Cerebellar nuclear complex (tissue), 1 donor: ENCODE data around the gene C4orf51.
A peak's percentile ranks its signal among the peaks of the same experiment; 100 is the strongest.

Experiments used
- DNase-seq, 2 experiments: peaks; one replicate each; lab custom pipeline; 2025; lab: John Stamatoyannopoulos, UW

C4orf51 gene

GRCh38 chr4:145757188-145757587, 77.2 kb downstream of the C4orf51 start:
- DNase-seq = no peak

- no peak for DNase-seq
These were observed 80.2 kb downstream of the C4orf51 start for GRCh38 chr4:145760176-145760575.

GRCh38 chr4:145760961-145761929, 81.3 kb downstream of the C4orf51 start:
- peak; percentile 43 to 76 for DNase-seq

- DNase-seq = no peak
These were observed 82.8 kb downstream of the C4orf51 start for GRCh38 chr4:145762719-145763118.

GRCh38 chr4:145763399-145763798, 83.5 kb downstream of the C4orf51 start:
- no peak for DNase-seq

GRCh38 chr4:145766273-145766672, 86.3 kb downstream of the C4orf51 start:
- DNase-seq = no peak

- no peak for DNase-seq
These were observed 89.6 kb downstream of the C4orf51 start for GRCh38 chr4:145769450-145770037.

- DNase-seq = no peak
These were observed 90.2 kb downstream of the C4orf51 start for GRCh38 chr4:145770124-145770523.

GRCh38 chr4:145772347-145772746, 92.4 kb downstream of the C4orf51 start:
- DNase-seq = no peak

- DNase-seq = no peak
These were observed 93.8 kb downstream of the C4orf51 start for GRCh38 chr4:145773581-145774234.

- no peak for DNase-seq
These were observed 94.5 kb downstream of the C4orf51 start for GRCh38 chr4:145774473-145774872.

- DNase-seq = no peak
These were observed 95.5 kb downstream of the C4orf51 start for GRCh38 chr4:145775406-145775805.

GRCh38 chr4:145776208-145776607, 96.3 kb downstream of the C4orf51 start:
- no peak for DNase-seq

GRCh38 chr4:145779319-145779801, 99.4 kb downstream of the C4orf51 start:
- no peak for DNase-seq

- DNase-seq = no peak
These were observed 101.4 kb downstream of the C4orf51 start for GRCh38 chr4:145781351-145781750.
